Fibroblast of villous mesenchyme (primary cell): ENCODE data around the gene WDR18. TPM values are rescaled to one million over a fixed set of nuclear protein-coding genes. Genes with fewer than 3 reads are reported as not detected.
"Not testable (repeated sequence)": the region's sequence is repeated elsewhere in the genome, so short reads cannot be mapped to it uniquely, and the experiment has no call there.

Source experiments
- DNase-seq: peaks from one replicate; pipeline ENCODE4 v3.0.0-alpha.2; 2010; ENCODE audit warnings: low read depth
- H3K4me3 ChIP-seq: 2 replicates; pipeline ENCODE4 v1.5.1; 2011; ENCODE audit warnings: low read depth, mild to moderate bottlenecking, low read length
- CTCF ChIP-seq: IDR thresholded peaks from 2 replicates; pipeline ENCODE4 v1.5.1; 2012; ENCODE audit warnings: low read depth, mild to moderate bottlenecking, low read length; ENCODE audit not compliant: insufficient read depth
- total RNA-seq: library from RNA; depleted of rRNA; stranded (reverse); fragments of >200 nt; gene quantifications from 2 replicates; pipeline ENCODE4 v1.2.3, GENCODE V29; 2012

The WDR18 gene
- total RNA-seq, 1 donor: 49.7 TPM

DNA sequence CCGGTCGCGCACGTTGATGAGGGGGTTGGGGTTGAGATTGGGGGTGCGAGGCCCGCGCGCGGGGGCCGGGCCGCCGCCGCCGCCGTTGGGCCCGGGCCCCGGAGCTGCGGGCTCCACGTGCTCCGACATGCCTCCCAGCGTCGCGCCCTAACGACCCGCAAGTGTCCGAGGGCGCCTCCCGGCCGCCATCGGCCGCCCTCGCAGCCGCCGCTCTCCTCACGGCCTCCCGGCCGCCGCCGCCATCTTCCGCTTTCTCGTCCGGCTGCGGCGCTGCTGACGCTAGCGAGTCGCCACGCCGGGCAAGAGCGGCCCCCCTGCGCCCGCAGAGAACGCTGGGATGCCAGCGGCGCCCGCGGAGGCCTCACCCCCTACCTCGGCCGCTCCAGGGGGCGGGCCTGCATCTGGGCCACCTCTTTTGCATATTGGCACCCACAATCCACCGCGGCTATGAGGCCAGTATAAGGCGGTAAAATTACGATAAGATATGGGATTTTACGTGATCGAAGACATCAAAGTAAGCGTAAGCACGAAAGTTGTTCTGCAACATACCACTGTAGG, 36.8 kb downstream of the WDR18 start, which contains the start of gene TMEM259:
TMEM259 (minus strand) TSS at position 256 of the 558 bp plus-strand sequence; CDS start at position 129, 127 bp downstream.
- H3K4me3 ChIP-seq: peak within 1 kb of the TSS; percentile 84
- no peak for TF ChIP-seq CTCF
- peak; percentile 98 for DNase-seq

DNA sequence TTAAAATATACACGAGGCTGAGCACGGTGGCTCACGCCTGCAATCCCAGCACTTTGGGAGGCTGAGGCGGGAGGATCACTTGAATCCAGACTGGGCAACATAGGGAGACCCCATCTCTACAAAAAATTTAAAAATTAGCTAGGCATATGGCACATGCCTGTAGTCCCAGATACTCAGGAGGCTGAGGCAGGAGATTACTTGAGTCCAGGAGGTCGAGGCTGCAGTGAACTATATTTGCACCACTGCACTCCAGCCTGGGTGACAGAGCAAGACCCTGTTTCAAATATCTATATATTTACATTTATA, 39.7 kb downstream of the WDR18 start:
- H3K4me3 ChIP-seq, DNase-seq: not testable (repeated sequence)

- DNase-seq, H3K4me3 ChIP-seq: not testable (repeated sequence)
Measured at GRCh38 chr19:1025080-1025479, 40.9 kb downstream of the WDR18 start.

DNA sequence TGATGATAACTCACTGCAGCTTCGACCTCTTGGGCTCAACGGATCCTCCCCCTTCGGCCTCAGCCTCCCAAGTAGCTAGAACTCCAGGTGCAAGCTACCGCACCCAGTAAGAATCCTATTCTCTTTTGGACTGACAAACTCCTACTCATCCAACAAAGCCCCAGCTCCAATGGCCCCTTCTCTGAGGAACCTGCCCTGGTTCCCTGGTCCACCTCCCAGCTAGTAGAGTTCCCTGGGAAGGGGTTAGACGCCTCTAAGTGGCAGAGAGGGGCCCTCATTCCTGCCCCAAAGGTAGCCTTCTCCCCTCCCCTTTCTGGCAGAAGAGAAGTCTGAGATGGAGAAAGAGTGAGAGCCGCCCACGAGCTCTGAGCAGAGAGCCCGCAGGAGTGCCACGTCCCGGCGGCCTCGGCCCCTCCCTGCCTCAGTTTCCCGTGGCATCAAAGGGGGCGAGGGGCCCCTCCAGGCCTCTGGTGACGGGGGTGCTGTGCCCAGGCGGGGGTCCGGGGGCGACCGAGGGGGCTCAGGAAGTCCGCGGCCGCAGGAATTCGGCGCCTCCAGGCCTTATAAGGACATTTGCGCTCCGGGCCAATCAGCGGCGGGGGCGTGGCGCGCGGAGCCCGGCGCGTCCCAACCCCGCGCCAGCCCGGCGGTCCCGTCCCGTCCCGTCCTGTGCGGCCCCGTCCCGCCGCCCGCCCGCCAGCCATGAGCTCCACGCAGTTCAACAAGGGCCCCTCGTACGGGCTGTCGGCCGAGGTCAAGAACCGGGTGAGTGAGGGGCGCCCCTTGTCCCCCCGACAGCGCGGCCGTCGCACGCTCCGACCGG, 42.0 kb downstream of the WDR18 start, which contains the start of gene CNN2:
CNN2 (plus strand) TSS at position 649 of the 823 bp plus-strand sequence; CDS start at position 703, 54 bp downstream.
- peak within 1 kb of the TSS; percentile 100 for H3K4me3 ChIP-seq
- no peak for TF ChIP-seq CTCF
- DNase-seq: peak; percentile 76

DNA sequence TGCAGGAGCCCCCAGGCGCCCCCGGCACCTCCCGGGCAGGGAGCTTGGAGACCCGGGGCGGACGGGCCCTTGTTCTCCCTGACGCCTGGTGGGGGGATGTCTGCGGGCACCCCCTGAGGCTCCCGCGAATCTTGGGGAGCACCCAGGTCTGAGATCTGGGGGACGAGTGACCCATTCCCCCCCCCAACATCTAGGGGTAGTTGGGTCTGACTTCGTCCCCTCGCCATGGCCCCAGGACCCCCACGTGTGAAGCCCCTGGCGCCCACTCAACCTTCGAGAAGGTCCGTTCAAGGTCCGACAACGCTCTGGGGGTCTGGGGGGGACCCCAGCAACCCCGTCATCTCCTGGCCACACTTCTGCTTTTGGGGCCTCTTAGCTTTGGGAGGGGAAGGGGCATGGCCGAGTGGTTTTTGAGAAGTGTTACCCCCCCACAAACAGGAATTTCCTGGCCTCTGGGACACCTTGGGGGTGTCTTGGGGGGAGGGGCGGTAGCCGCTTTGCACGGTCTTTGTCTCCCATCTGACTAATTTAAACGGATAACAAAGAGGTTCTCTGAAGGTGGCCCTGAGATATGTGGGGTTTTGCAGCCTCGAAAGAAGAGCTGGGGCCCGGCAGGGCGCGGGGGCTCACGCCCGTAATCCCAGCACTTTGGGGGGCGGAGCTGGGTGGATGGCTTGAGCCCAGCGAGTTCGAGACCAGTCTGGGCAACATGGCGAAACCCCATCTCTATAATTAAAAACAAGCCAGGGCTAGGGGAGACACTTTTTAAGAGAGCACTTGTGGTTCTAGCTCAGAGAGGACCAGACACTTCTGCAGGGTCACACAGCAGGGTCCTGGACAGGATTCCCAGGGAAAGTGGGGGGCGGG, 42.9 kb downstream of the WDR18 start:
- H3K4me3 ChIP-seq: peak overlapping the region; percentile 100
- DNase-seq: no peak
- TF ChIP-seq CTCF: no peak

DNA sequence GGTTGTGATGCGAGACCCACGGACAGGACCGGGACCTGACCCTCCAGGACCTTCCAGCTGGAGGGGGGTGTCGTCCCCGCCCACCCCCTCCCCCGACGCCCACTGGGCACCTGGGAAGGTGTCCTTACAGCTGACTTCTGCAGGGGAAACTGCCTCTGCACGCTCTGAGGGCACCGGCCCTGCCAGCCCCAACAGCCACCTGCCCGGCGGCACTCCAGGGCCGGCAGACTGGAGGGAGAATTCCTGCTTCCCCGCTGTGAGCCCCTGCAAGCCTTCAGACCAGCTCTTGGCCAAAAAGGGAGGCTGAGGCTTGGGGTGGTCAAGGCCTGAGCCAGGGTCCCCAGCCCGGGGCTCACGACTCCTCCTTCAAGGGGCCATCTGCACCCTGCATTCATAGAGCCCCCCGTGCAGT, 43.5 kb downstream of the WDR18 start:
- no peak for TF ChIP-seq CTCF
- DNase-seq: no peak
- peak overlapping the region; percentile 100 for H3K4me3 ChIP-seq

DNA sequence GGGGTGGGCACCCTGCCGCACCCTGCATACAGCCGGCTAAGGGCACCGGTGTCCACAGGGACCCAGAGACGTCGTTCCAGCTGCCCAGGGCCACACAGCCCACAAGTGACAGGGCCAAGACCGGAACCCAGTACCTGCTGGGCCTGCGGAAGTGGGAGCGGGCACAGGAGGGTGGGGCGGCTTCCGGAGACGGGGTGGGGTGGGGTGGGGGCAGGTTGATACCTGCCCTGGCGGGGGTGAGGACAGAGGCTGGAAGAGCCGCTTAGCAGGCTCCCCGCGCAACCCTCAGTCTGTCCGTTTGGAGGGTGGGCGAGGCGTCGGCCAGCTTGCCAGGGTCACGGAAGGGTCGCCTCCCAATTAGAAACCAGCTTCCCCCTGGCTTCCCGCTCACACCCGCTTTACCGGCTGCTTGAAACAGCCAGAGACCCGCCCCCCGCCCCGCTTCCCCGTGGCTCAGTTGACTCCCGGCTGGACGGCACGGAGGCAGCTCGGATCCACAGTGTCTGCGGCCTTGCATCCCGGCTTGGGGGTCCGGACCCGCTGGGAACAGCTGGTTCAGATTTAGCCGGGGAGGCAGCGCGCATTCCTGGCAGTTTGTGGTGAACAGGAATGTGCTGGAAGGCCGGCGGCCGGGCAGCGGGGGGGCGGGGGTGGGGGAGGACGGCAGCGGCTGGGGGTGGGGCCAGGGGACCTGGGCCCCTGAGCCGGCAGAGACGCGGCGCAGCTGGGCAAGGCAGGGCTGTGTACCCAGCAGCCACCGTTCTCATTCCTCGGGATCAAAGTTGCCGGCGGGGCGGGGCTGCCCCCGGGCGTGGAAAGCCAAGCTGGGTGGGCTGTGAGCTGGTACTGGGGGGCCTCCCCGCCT, 44.1 kb downstream of the WDR18 start:
- DNase-seq: peak; percentile 98
- TF ChIP-seq CTCF: no peak
- H3K4me3 ChIP-seq: peak overlapping the region; percentile 100
